CD8-positive, alpha-beta memory T cell (primary cell): ENCODE measurements around the gene PCDHGB2. TPM values are rescaled to one million over a fixed set of nuclear protein-coding genes. Genes with fewer than 3 reads are reported as not detected.
"Not testable (repeated sequence)": the region's sequence is repeated elsewhere in the genome, so short reads cannot be mapped to it uniquely, and the experiment has no call there.

ENCODE experiments used
- CTCF ChIA-PET: fragments of 350-600 bp; sonication (Branson Sonifier 250); formaldehyde crosslinking; loops from one replicate; lab custom pipeline; 2021; ENCODE audit warnings: antibody characterized with exemption; lab: Charles Lee
- POLR2A ChIA-PET: fragments of 350-600 bp; sonication (Branson Sonifier 250); formaldehyde crosslinking; loops from one replicate; lab custom pipeline; 2021; ENCODE audit warnings: antibody characterized with exemption; lab: Charles Lee
- DNase-seq, 5 donors: peaks; one replicate each; pipeline versions ENCODE4 v3.0.0 to v3.0.0-alpha.2; 2020 to 2022; ENCODE audit warnings: mixed read lengths in 1 of 5
- H3K27ac ChIP-seq: one replicate; pipeline ENCODE4 v1.7.0; 2013; ENCODE audit warnings: low read depth, mild to moderate bottlenecking, low read length, moderate library complexity
- H3K27me3 ChIP-seq: 2 replicates; pipeline ENCODE4 v1.7.0; 2013; ENCODE audit warnings: low read length, mild to moderate bottlenecking; ENCODE audit not compliant: insufficient read depth, poor library complexity, severe bottlenecking
- H3K36me3 ChIP-seq: 2 replicates; pipeline ENCODE4 v1.7.0; 2013; ENCODE audit warnings: mild to moderate bottlenecking, low read length, moderate library complexity; ENCODE audit not compliant: insufficient read depth
- H3K4me1 ChIP-seq: 2 replicates; pipeline ENCODE4 v1.7.0; 2013; ENCODE audit warnings: mild to moderate bottlenecking, low read length, moderate library complexity; ENCODE audit not compliant: insufficient read depth
- H3K4me3 ChIP-seq: 2 replicates; pipeline ENCODE4 v1.7.0; 2013; ENCODE audit warnings: mild to moderate bottlenecking, low read length
- H3K9me3 ChIP-seq: 2 replicates; pipeline ENCODE4 v1.7.0; 2013; ENCODE audit warnings: mild to moderate bottlenecking, low read length
- H3K27ac Mint-ChIP-seq, 8 donors: one replicate each; pipeline ENCODE4 v1.8.0; 2020 to 2021; ENCODE audit warnings: mixed read lengths in 8 of 8, mild to moderate bottlenecking in 6 of 8, inconsistent platforms in 3 of 8, moderate library complexity in 3 of 8
- H3K27me3 Mint-ChIP-seq, 2 donors: one replicate each; pipeline ENCODE4 v1.8.0; 2020 to 2021; ENCODE audit warnings: mixed read lengths in 2 of 2, mild to moderate bottlenecking in 1 of 2, moderate library complexity in 1 of 2
- H3K36me3 Mint-ChIP-seq, 3 donors: one replicate each; pipeline ENCODE4 v1.8.0; 2020 to 2021; ENCODE audit warnings: mixed read lengths in 3 of 3, inconsistent platforms in 1 of 3, mild to moderate bottlenecking in 1 of 3
- H3K4me1 Mint-ChIP-seq, 3 donors: one replicate each; pipeline ENCODE4 v1.8.0; 2020 to 2021; ENCODE audit warnings: mixed read lengths in 3 of 3, inconsistent platforms in 1 of 3, mild to moderate bottlenecking in 1 of 3
- H3K4me3 Mint-ChIP-seq, 7 donors: one replicate each; pipeline ENCODE4 v1.8.0; 2020 to 2021; ENCODE audit warnings: mixed read lengths in 7 of 7, mild to moderate bottlenecking in 6 of 7, moderate library complexity in 4 of 7, inconsistent platforms in 2 of 7
- H3K9me3 Mint-ChIP-seq, 5 donors: one replicate each; pipeline ENCODE4 v1.8.0; 2020 to 2022; ENCODE audit warnings: mixed read lengths in 5 of 5, mild to moderate bottlenecking in 3 of 5, moderate library complexity in 2 of 5, inconsistent platforms in 1 of 5
- polyA plus RNA-seq: library from polyadenylated mRNA; unstranded; fragments of 300-500 nt; fragmentation: Illumina TruSeq; gene quantifications from one replicate; pipeline ENCODE4 v1.2.3, GENCODE V29; 2021
- total RNA-seq, 2 experiments: library from RNA; stranded (reverse); gene quantifications; one replicate each; pipeline ENCODE4 v1.2.3, GENCODE V29; 2021

Gene PCDHGB2
- total and polyA plus RNA-seq, 3 experiments from 2014 or later = 0.09 to 0.40 (median 0.33) TPM

GRCh38 chr5:141340781-141341354 lies 18.9 kb upstream of the PCDHGB2 start:
- POLR2A ChIA-PET, H3K4me3 Mint-ChIP-seq: not testable (repeated sequence)

GRCh38 chr5:141342773-141343172 lies 17.0 kb upstream of the PCDHGB2 start:
- no peak overlapping the region for H3K27ac Mint-ChIP-seq
- H3K36me3 ChIP-seq = no peaks in the 10 kb centered on the region
- peaks cover 1 to 10% (median 3%) of the 10 kb centered on the region in 3 donors for H3K36me3 Mint-ChIP-seq
- no peaks in the 10 kb centered on the region for H3K4me1 Mint-ChIP-seq
- H3K4me3 Mint-ChIP-seq = no peak overlapping the region
- H3K27me3 Mint-ChIP-seq = peaks cover 62 to 76% of the 10 kb centered on the region in 2 donors
- CTCF ChIA-PET = interaction anchor here (1.5 kb wide), 1 partner anchor 12 kb away, joined by 3 read pairs; the partner anchor contains the start of gene PCDHGA1
- no peak overlapping the region for H3K4me3 ChIP-seq
- H3K9me3 ChIP-seq = peaks cover 4% of the 10 kb centered on the region
- no peak for DNase-seq
- no peak overlapping the region for H3K27ac ChIP-seq
- H3K9me3 Mint-ChIP-seq = peaks cover 20 to 75% (median 63%) of the 10 kb centered on the region in 5 donors
- H3K4me1 ChIP-seq = no peaks in the 10 kb centered on the region
- no peaks in the 10 kb centered on the region for H3K27me3 ChIP-seq
- POLR2A ChIA-PET = no interaction called here

More at GRCh38 chr5:141340781-141341354, 18.9 kb upstream of the PCDHGB2 start:
- H3K4me3 ChIP-seq, CTCF ChIA-PET, H3K4me1 Mint-ChIP-seq, H3K27me3 ChIP-seq, H3K36me3 ChIP-seq, H3K4me1 ChIP-seq, H3K9me3 ChIP-seq, H3K27ac Mint-ChIP-seq, DNase-seq, H3K27ac ChIP-seq: not testable (repeated sequence)
- peaks cover 75 to 78% of the 10 kb centered on the region in 2 donors for H3K27me3 Mint-ChIP-seq
- peaks cover 1 to 18% (median 5%) of the 10 kb centered on the region in 3 donors for H3K36me3 Mint-ChIP-seq
- H3K9me3 Mint-ChIP-seq = peaks cover 30 to 80% (median 69%) of the 10 kb centered on the region in 5 donors

- H3K27me3 Mint-ChIP-seq = peaks cover 57 to 75% of the 10 kb centered on the region in 2 donors
- H3K9me3 ChIP-seq = peaks cover 4% of the 10 kb centered on the region
Measured at GRCh38 chr5:141343242-141343952, 16.4 kb upstream of the PCDHGB2 start, which contains the start of gene PCDHGA3. Gene PCDHGA3, plus strand, starts transcription at chr5:141343829. Its CDS starts 205 bp downstream, at chr5:141344034.

GRCh38 chr5:141343953-141344463 lies 15.8 kb upstream of the PCDHGB2 start:
- ChIA-PET POLR2A (no interaction called here), CTCF (no interaction called here)
- no peak overlapping the region for H3K27ac Mint-ChIP-seq
- Histone ChIP-seq H3K4me3 (no peak overlapping the region), H3K27ac (no peak overlapping the region), H3K9me3 (peaks cover 4% of the 10 kb centered on the region), H3K27me3 (peaks cover 6% of the 10 kb centered on the region), H3K4me1 (no peaks in the 10 kb centered on the region), H3K36me3 (no peaks in the 10 kb centered on the region)
- H3K4me1 Mint-ChIP-seq = no peaks in the 10 kb centered on the region
- H3K27me3 Mint-ChIP-seq = peaks cover 59 to 74% of the 10 kb centered on the region in 2 donors
- H3K4me3 Mint-ChIP-seq = peak overlapping the region in 5 of 7 donors; percentile 44 to 74 (median 62)
- peaks cover 13 to 71% (median 51%) of the 10 kb centered on the region in 5 donors for H3K9me3 Mint-ChIP-seq
- H3K36me3 Mint-ChIP-seq = peaks cover 1 to 10% (median 3%) of the 10 kb centered on the region in 3 donors
- no peak for DNase-seq

More at GRCh38 chr5:141343242-141343952, 16.4 kb upstream of the PCDHGB2 start, which contains the start of gene PCDHGA3:
- H3K27ac Mint-ChIP-seq = no peak within 1 kb of the TSS
- ChIA-PET POLR2A (no interaction called here), CTCF (no interaction called here)
- H3K36me3 Mint-ChIP-seq = peaks cover 1 to 10% (median 3%) of the 10 kb centered on the region in 3 donors
- Histone ChIP-seq H3K27ac (no peak within 1 kb of the TSS), H3K27me3 (no peaks in the 10 kb centered on the region), H3K4me3 (no peak within 1 kb of the TSS), H3K36me3 (no peaks in the 10 kb centered on the region), H3K4me1 (no peaks in the 10 kb centered on the region)
- H3K4me3 Mint-ChIP-seq = peak within 1 kb of the TSS in 5 of 7 donors; percentile 44 to 74 (median 62)
- no peaks in the 10 kb centered on the region for H3K4me1 Mint-ChIP-seq
- no peak for DNase-seq
- peaks cover 14 to 70% (median 58%) of the 10 kb centered on the region in 5 donors for H3K9me3 Mint-ChIP-seq

GRCh38 chr5:141345327-141345726 lies 14.5 kb upstream of the PCDHGB2 start:
- ChIA-PET POLR2A (no interaction called here), CTCF (no interaction called here)
- Mint-ChIP-seq H3K27me3 (peaks cover 58 to 77% of the 10 kb centered on the region in 2 donors), H3K27ac (no peak overlapping the region), H3K9me3 (peaks cover 10 to 65% (median 47%) of the 10 kb centered on the region in 5 donors), H3K36me3 (peaks cover 0 to 5% (median 3%) of the 10 kb centered on the region in 3 donors), H3K4me1 (no peaks in the 10 kb centered on the region), H3K4me3 (no peak overlapping the region)
- H3K4me1 ChIP-seq = no peaks in the 10 kb centered on the region
- DNase-seq = no peak
- peaks cover 6% of the 10 kb centered on the region for H3K27me3 ChIP-seq
- H3K4me3 ChIP-seq = no peak overlapping the region
- H3K36me3 ChIP-seq = no peaks in the 10 kb centered on the region
- peaks cover 4% of the 10 kb centered on the region for H3K9me3 ChIP-seq
- no peak overlapping the region for H3K27ac ChIP-seq

GRCh38 chr5:141346017-141346416 lies 13.8 kb upstream of the PCDHGB2 start:
- H3K27ac Mint-ChIP-seq, H3K27ac ChIP-seq, CTCF ChIA-PET, H3K36me3 Mint-ChIP-seq, DNase-seq, H3K4me3 Mint-ChIP-seq, H3K4me3 ChIP-seq, H3K36me3 ChIP-seq, H3K4me1 Mint-ChIP-seq, H3K9me3 ChIP-seq, H3K4me1 ChIP-seq, POLR2A ChIA-PET: not testable (repeated sequence)
- peaks cover 61 to 81% of the 10 kb centered on the region in 2 donors for H3K27me3 Mint-ChIP-seq
- H3K9me3 Mint-ChIP-seq = peaks cover 10 to 71% (median 48%) of the 10 kb centered on the region in 5 donors
- H3K27me3 ChIP-seq = peaks cover 12% of the 10 kb centered on the region

GRCh38 chr5:141349917-141350619 lies 9.7 kb upstream of the PCDHGB2 start, which contains the start of gene PCDHGB1:
Gene PCDHGB1, plus strand, starts transcription at chr5:141350099. Its CDS starts 162 bp downstream, at chr5:141350261.
- Mint-ChIP-seq H3K4me1 (no peaks in the 10 kb centered on the region), H3K27me3 (peaks cover 48 to 76% of the 10 kb centered on the region in 2 donors), H3K4me3 (peak within 1 kb of the TSS in 6 of 7 donors; percentile 40 to 67 (median 50)), H3K36me3 (peaks cover 2 to 11% (median 5%) of the 10 kb centered on the region in 3 donors), H3K9me3 (peaks cover 4 to 53% (median 30%) of the 10 kb centered on the region in 5 donors), H3K27ac (peak within 1 kb of the TSS in 1 of 8 donors; percentile 24)
- no peak within 1 kb of the TSS for H3K4me3 ChIP-seq
- no peaks in the 10 kb centered on the region for H3K4me1 ChIP-seq
- peaks cover 2% of the 10 kb centered on the region for H3K9me3 ChIP-seq
- ChIA-PET POLR2A (no interaction called here), CTCF (interaction anchor here (0.9 to 1.5 kb wide), 2 partner anchors 30 to 214 kb away, joined by 3 to 6 read pairs; partner anchors contain the start of gene TAF7)
- DNase-seq = peak in 1 of 5 donors; percentile 16
- no peaks in the 10 kb centered on the region for H3K36me3 ChIP-seq
- peaks cover 24% of the 10 kb centered on the region for H3K27me3 ChIP-seq
- H3K27ac ChIP-seq = no peak within 1 kb of the TSS
